ENCODE results near the gene NDRG3. TPM values are rescaled to one million over a fixed set of nuclear protein-coding genes. Genes with fewer than 3 reads are reported as not detected.

NDRG3 gene
- total RNA-seq, 1 experiment from 2014 or later, result 55.6 TPM

DNA sequence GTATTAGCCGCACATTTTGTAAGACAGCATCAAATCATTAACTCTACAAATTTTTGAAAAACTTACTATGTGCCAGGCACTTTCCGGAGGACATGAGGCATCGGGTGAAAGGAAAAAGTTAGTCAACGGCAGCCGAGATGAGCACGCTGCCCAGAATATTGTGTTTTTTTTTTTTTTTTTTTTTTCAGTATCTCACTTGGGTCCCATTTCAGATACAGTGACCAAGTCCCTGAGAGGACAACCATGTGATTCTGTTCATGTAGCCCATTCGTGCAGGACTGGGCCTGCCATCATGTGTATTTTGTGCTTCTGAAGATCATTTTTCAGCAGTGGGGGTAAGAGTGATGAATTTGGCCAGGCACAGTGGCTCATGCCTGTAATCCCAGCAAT is 101.2 kb downstream of the NDRG3 start:
- Histone ChIP-seq H3K4me1 (replicated peaks; ENCODE audit: insufficient read depth) (peaks cover 7% of the 10 kb centered on the region; the same call in 1 of the 2 replicates), H3K79me2 (ENCODE audit: low read depth) (no peaks in the 10 kb centered on the region), H3K36me3 (ENCODE audit: low read depth) (no peaks in the 10 kb centered on the region), H3K9me3 (ENCODE audit: insufficient read depth, low read depth) (no peaks in the 10 kb centered on the region), H3K27ac (no peak overlapping the region), H4K20me1 (ENCODE audit: insufficient read depth) (no peaks in the 10 kb centered on the region), H3F3A (ENCODE audit: insufficient read depth, low read depth) (peaks cover 3% of the 10 kb centered on the region; the same call in 1 of the 2 replicates), H2AFZ (no peak overlapping the region), H3K9me2 (ENCODE audit: insufficient read depth) (no peaks in the 10 kb centered on the region), H3K4me3 (no peak overlapping the region), H3K27me3 (ENCODE audit: insufficient read depth, low read depth) (no peaks in the 10 kb centered on the region), H3K4me2 (no peak overlapping the region)
- CTCF ChIA-PET, result no interaction called here
- POLR2A ChIA-PET (ENCODE audit: unreplicated experiment), result no interaction called here
- DNase-seq, result no peak
- no TSS peak for BruUV-seq (replicated peaks)
- intact Hi-C loops (cut with micrococcal nuclease; ENCODE audit: unreplicated experiment), result no loop called here
- TF ChIP-seq, protein P1, sequence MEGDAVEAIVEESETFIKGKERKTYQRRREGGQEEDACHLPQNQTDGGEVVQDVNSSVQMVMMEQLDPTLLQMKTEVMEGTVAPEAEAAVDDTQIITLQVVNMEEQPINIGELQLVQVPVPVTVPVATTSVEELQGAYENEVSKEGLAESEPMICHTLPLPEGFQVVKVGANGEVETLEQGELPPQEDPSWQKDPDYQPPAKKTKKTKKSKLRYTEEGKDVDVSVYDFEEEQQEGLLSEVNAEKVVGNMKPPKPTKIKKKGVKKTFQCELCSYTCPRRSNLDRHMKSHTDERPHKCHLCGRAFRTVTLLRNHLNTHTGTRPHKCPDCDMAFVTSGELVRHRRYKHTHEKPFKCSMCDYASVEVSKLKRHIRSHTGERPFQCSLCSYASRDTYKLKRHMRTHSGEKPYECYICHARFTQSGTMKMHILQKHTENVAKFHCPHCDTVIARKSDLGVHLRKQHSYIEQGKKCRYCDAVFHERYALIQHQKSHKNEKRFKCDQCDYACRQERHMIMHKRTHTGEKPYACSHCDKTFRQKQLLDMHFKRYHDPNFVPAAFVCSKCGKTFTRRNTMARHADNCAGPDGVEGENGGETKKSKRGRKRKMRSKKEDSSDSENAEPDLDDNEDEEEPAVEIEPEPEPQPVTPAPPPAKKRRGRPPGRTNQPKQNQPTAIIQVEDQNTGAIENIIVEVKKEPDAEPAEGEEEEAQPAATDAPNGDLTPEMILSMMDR (conservative IDR thresholded peaks at IDR 0.05), result no peak
- TF ChIP-seq EZH2 (IDR thresholded peaks at IDR 0.05; ENCODE audit: low read depth), result no peak

DNA sequence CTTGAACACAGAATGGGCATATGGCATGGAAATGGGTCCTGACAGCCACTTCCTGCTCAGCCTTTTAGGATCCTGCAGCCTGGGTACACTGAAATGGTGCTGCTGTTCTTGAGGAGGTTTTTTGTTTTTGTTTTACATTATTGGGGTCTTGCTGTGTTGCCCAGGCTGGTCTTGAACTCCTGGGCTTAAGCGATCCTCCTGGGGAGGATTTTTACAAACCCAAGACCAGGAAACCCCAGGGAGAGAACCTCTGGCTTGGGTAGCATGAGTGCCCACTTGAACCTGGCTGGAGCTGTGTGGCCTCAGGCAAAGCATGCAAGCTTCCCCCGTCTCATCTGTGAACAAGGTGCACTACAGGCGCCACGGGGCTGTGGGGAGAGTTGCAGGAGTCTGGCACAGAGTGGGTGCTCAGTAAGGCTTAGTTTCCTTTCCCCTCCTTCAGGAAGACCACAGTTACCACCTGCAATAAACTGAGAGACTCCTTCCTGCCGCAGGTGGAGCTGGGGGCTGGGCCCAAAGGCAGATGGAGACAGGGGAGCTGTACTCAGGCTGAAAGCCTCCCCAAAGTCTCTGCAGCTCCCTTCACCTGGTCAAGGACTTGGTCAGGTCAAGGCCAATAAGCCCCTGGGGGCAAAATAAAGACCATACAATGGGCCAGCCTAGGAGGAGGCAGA is 101.7 kb downstream of the NDRG3 start:
- Histone ChIP-seq H3K9me2 (ENCODE audit: insufficient read depth) (no peaks in the 10 kb centered on the region), H3K36me3 (ENCODE audit: low read depth) (no peaks in the 10 kb centered on the region)
- CTCF ChIA-PET, result no interaction called here

DNA sequence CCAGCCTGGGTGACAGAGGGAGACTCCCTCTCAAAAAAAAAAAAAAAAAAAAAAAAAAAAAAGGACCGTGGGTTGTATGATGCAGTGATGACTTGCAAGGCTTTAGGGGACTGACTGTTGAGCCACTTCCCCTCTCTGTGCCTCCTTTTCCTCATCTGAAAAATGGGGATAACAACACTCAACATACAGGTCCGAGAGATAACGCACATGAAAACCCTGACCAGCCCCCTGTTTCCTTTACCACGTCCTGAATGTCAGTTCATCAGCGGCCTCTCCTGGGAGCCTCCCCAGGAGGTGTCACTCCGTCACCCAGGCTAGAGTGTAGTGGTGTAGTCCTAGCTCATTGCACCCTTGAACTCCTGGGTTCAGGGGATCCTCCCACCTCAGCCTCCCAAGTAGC is 103.8 kb downstream of the NDRG3 start:
- Histone ChIP-seq H3K9me2 (ENCODE audit: insufficient read depth) (no peaks in the 10 kb centered on the region), H4K20me1 (ENCODE audit: insufficient read depth) (no peaks in the 10 kb centered on the region), H3K4me2 (no peak overlapping the region), H2AFZ (no peak overlapping the region), H3K27me3 (ENCODE audit: insufficient read depth, low read depth) (no peaks in the 10 kb centered on the region), H3K36me3 (ENCODE audit: low read depth) (no peaks in the 10 kb centered on the region), H3K4me1 (replicated peaks; ENCODE audit: insufficient read depth) (peaks cover 7% of the 10 kb centered on the region; the same call in 1 of the 2 replicates), H3F3A (ENCODE audit: insufficient read depth, low read depth) (peaks cover 3% of the 10 kb centered on the region; the same call in 1 of the 2 replicates), H3K79me2 (ENCODE audit: low read depth) (no peaks in the 10 kb centered on the region), H3K9me3 (ENCODE audit: insufficient read depth, low read depth) (no peaks in the 10 kb centered on the region), H3K4me3 (no peak overlapping the region), H3K27ac (no peak overlapping the region)
- CTCF ChIA-PET, result no interaction called here
- POLR2A ChIA-PET (ENCODE audit: unreplicated experiment), result no interaction called here
- intact Hi-C loops (cut with micrococcal nuclease; ENCODE audit: unreplicated experiment), result no loop called here
- no peak for DNase-seq
- TF ChIP-seq, protein P1 (conservative IDR thresholded peaks at IDR 0.05), result no peak
- no peak for TF ChIP-seq EZH2 (IDR thresholded peaks at IDR 0.05; ENCODE audit: low read depth)
- no TSS peak for BruUV-seq (replicated peaks)

More for the DNA sequence above, 101.7 kb downstream of the NDRG3 start:
- H3K9me3 ChIP-seq (ENCODE audit: insufficient read depth, low read depth), result no peaks in the 10 kb centered on the region
- H3K27me3 ChIP-seq (ENCODE audit: insufficient read depth, low read depth), result no peaks in the 10 kb centered on the region
- intact Hi-C loops (cut with micrococcal nuclease; ENCODE audit: unreplicated experiment), result no loop called here
- peaks cover 3% of the 10 kb centered on the region; the same call in 1 of the 2 replicates for H3F3A ChIP-seq (ENCODE audit: insufficient read depth, low read depth)
- H3K4me2 ChIP-seq, result no peak overlapping the region
- BruUV-seq (replicated peaks), result no TSS peak
- H3K4me3 ChIP-seq, result no peak overlapping the region
- DNase-seq, result no peak
- peaks cover 7% of the 10 kb centered on the region; the same call in 1 of the 2 replicates for H3K4me1 ChIP-seq (replicated peaks; ENCODE audit: insufficient read depth)
- TF ChIP-seq, protein P1 (conservative IDR thresholded peaks at IDR 0.05), result no peak
- no peak for TF ChIP-seq EZH2 (IDR thresholded peaks at IDR 0.05; ENCODE audit: low read depth)
- no peaks in the 10 kb centered on the region for H4K20me1 ChIP-seq (ENCODE audit: insufficient read depth)
- H3K27ac ChIP-seq, result no peak overlapping the region
- H3K79me2 ChIP-seq (ENCODE audit: low read depth), result no peaks in the 10 kb centered on the region
- no peak overlapping the region for H2AFZ ChIP-seq
- POLR2A ChIA-PET (ENCODE audit: unreplicated experiment), result no interaction called here

Data from PC-9 (cell line).